Liver (tissue), 9 donors: ENCODE results near the gene ZNF318. TPM values are rescaled to one million over a fixed set of nuclear protein-coding genes. Genes with fewer than 3 reads are reported as not detected.

Experiments used
- DNase-seq: peaks from one replicate; pipeline ENCODE4 v3.0.0-alpha.2; 2017; ENCODE audit warnings: low spot score
- H3K27ac ChIP-seq, 2 donors: one replicate each; pipeline ENCODE4 v1.7.0; 2013; ENCODE audit warnings: inconsistent platforms in 2 of 2, low read length in 2 of 2, control low read depth in 1 of 2, low read depth in 1 of 2, mild to moderate bottlenecking in 1 of 2
- H3K27me3 ChIP-seq, 4 donors: one replicate each; pipeline versions ENCODE4 v1.6.1 to v1.7.0; 2013; ENCODE audit warnings: low read length in 3 of 4, inconsistent platforms in 1 of 4, mild to moderate bottlenecking in 1 of 4, moderate library complexity in 1 of 4; ENCODE audit not compliant: control insufficient read depth in 4 of 4, insufficient read depth in 4 of 4
- H3K36me3 ChIP-seq, 4 donors: one replicate each; pipeline versions ENCODE4 v1.6.1 to v1.7.0; 2013; ENCODE audit warnings: low read length in 3 of 4, mild to moderate bottlenecking in 3 of 4, low read depth in 1 of 4, moderate library complexity in 1 of 4; ENCODE audit not compliant: control insufficient read depth in 4 of 4, insufficient read depth in 3 of 4
- H3K4me1 ChIP-seq, 4 donors: one replicate each; pipeline versions ENCODE4 v1.6.1 to v1.7.0; 2013; ENCODE audit warnings: low read length in 3 of 4, mild to moderate bottlenecking in 3 of 4, moderate library complexity in 1 of 4; ENCODE audit not compliant: control insufficient read depth in 4 of 4, insufficient read depth in 4 of 4
- H3K4me3 ChIP-seq, 3 donors: one replicate each; pipeline versions ENCODE4 v1.6.1 to v1.7.0; 2013; ENCODE audit warnings: low read length in 3 of 3, control low read depth in 1 of 3, low read depth in 1 of 3, mild to moderate bottlenecking in 1 of 3
- H3K9ac ChIP-seq, 2 donors: one replicate each; pipeline ENCODE4 v1.7.0; 2013; ENCODE audit warnings: low read length in 2 of 2, mild to moderate bottlenecking in 2 of 2, moderate library complexity in 2 of 2, control low read depth in 1 of 2, low read depth in 1 of 2
- H3K9me3 ChIP-seq, 4 donors: one replicate each; pipeline versions ENCODE4 v1.6.1 to v1.7.0; 2013; ENCODE audit warnings: low read length in 3 of 4; ENCODE audit not compliant: control insufficient read depth in 4 of 4
- EGR1 ChIP-seq, 2 donors: IDR thresholded peaks; 2 replicates each; pipeline ENCODE4 v1.6.1; 2016 to 2018; ENCODE audit warnings: antibody characterized with exemption in 2 of 2, low read depth in 2 of 2
- FOXA1 ChIP-seq: IDR thresholded peaks from 2 replicates; pipeline ENCODE4 v1.6.1; 2016; ENCODE audit warnings: antibody characterized with exemption
- FOXA2 ChIP-seq: IDR thresholded peaks from 2 replicates; pipeline ENCODE4 v1.6.1; 2016; ENCODE audit warnings: antibody characterized with exemption
- GABPA ChIP-seq, 2 donors: IDR thresholded peaks in 1 of 2; conservative IDR thresholded peaks in 1 of 2; 2 replicates each; pipeline ENCODE4 v1.6.1; 2016; ENCODE audit warnings: antibody characterized with exemption in 2 of 2, mild to moderate bottlenecking in 1 of 2, moderate library complexity in 1 of 2
- HNF4A ChIP-seq, 2 donors: conservative IDR thresholded peaks; 2 replicates each; pipeline ENCODE4 v1.6.1; 2016; ENCODE audit warnings: antibody characterized with exemption in 2 of 2, mild to moderate bottlenecking in 2 of 2
- HNF4G ChIP-seq: IDR thresholded peaks from 2 replicates; pipeline ENCODE4 v1.6.1; 2016; ENCODE audit warnings: antibody characterized with exemption
- JUND ChIP-seq, 2 donors: IDR thresholded peaks; 2 replicates each; pipeline ENCODE4 v1.6.1; 2016; ENCODE audit warnings: antibody characterized with exemption in 2 of 2
- NR2F2 ChIP-seq: IDR thresholded peaks from 2 replicates; pipeline ENCODE4 v1.6.1; 2016; ENCODE audit warnings: antibody characterized with exemption
- RXRA ChIP-seq, 2 donors: IDR thresholded peaks; 2 replicates each; pipeline ENCODE4 v1.6.1; 2017 to 2018; ENCODE audit warnings: antibody characterized with exemption in 2 of 2, mild to moderate bottlenecking in 1 of 2
- SP1 ChIP-seq: IDR thresholded peaks from 2 replicates; pipeline ENCODE4 v1.6.1; 2018; ENCODE audit warnings: antibody characterized with exemption, mild to moderate bottlenecking
- TAF1 ChIP-seq: conservative IDR thresholded peaks from 2 replicates; pipeline ENCODE4 v1.6.1; 2016; ENCODE audit warnings: antibody characterized with exemption, mild to moderate bottlenecking
- YY1 ChIP-seq: IDR thresholded peaks from 2 replicates; pipeline ENCODE4 v1.6.1; 2016; ENCODE audit warnings: antibody characterized with exemption, mild to moderate bottlenecking
- WGBS: extraction: QIAGEN DNeasy Blood & Tissue Kit; methylation state at CpG from one replicate; pipeline ENCODE4 v1.1.7; 2013; 5-methylcytosine and 5-hydroxymethylcytosine counted together
- polyA plus RNA-seq, 2 donors: library from polyadenylated mRNA; stranded (reverse) in 1 of 2; unstranded in 1 of 2; fragments of 200-250 nt in 1 of 2; fragments of >200 nt in 1 of 2; fragmentation: Nextera tagmentation in 1 of 2; extraction: Ambion mirVana in 1 of 2; gene quantifications; one replicate each; pipeline versions ENCODE4 v1.2.1 to v1.2.3, GENCODE V29; 2013 to 2015
- total RNA-seq, 2 donors: library from RNA; depleted of rRNA; stranded (reverse); fragments of >200 nt; gene quantifications; one replicate each; pipeline ENCODE4 v1.2.3, GENCODE V29; 2014
- TF ChIP-seq, protein P1 (sequence below): IDR thresholded peaks from 2 replicates; pipeline ENCODE4 v1.6.1; 2016; ENCODE audit warnings: antibody characterized with exemption
- TF ChIP-seq, protein P2 (sequence below): IDR thresholded peaks from 2 replicates; pipeline ENCODE4 v1.6.1; 2016; ENCODE audit warnings: antibody characterized with exemption
- TF ChIP-seq, protein P3 (sequence below): IDR thresholded peaks from 2 replicates; pipeline ENCODE4 v1.6.1; 2016; ENCODE audit warnings: antibody characterized with exemption
- TF ChIP-seq, protein P4 (sequence below): IDR thresholded peaks from 2 replicates; pipeline ENCODE4 v1.6.1; 2016; ENCODE audit warnings: antibody characterized with exemption, mild to moderate bottlenecking
- donor health status: healthy.
- donor health status: healthy.
- donor health status: healthy.
- donor health status: healthy.
- donor health status: healthy.

The ZNF318 gene
- total and polyA plus RNA-seq, 4 donors: 3.6 to 9.1 (median 4.2) TPM

DNA sequence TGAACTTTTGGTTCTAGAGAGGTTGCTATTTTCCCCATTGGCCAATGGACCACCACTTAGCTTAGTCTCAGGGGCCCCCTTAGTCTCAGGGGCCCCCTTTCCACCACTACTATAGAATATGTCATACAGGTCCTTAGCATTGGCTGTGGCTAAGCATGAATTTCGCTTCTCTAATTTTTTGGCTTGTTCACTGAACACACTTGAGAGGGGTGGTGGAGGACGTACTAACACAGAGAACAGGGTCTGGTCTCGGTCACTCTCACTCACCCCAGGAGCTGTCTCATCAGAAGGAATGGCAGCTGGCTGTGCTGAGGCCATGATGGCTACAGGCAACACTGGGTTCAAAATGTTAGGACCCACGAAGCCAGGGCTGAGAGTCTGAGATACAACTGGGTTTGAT, 30.3 kb downstream of the ZNF318 start (continued):
- TF ChIP-seq, protein P1, sequence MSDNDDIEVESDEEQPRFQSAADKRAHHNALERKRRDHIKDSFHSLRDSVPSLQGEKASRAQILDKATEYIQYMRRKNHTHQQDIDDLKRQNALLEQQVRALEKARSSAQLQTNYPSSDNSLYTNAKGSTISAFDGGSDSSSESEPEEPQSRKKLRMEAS: no peak
- TF ChIP-seq JUND (IDR thresholded peaks at IDR 0.05) (no peak), SP1 (no peak), HNF4G (no peak)

DNA sequence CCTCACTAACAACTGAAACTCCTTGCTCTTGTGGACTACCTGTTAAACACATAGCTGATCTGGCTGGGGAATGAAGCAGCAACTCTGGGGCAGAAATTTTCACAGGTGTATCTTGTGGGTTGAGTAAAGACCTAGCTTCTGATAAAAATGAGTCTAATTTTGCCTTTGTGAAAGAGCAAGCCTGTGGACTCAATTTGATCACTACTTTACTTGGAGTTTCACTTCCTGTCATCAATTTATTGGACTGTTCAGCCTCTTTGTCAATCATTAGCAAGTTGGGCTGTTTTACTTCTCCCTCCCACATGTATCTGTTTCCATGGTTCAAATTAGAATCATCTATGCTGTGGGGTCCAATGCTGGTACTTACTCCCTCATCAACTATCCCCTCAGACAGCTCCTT, 31.2 kb downstream of the ZNF318 start:
- Histone ChIP-seq H3K36me3 (peaks cover 9 to 41% (median 33%) of the 10 kb centered on the region in 4 donors), H3K27me3 (no peaks in the 10 kb centered on the region), H3K4me1 (peaks cover 0 to 2% (median 0%) of the 10 kb centered on the region in 4 donors), H3K9me3 (no peaks in the 10 kb centered on the region), H3K4me3 (no peak overlapping the region), H3K9ac (no peak overlapping the region), H3K27ac (no peak overlapping the region)
- TF ChIP-seq HNF4G (no peak), FOXA1 (no peak), HNF4A (conservative IDR thresholded peaks at IDR 0.05) (no peak)
- TF ChIP-seq, protein P2, sequence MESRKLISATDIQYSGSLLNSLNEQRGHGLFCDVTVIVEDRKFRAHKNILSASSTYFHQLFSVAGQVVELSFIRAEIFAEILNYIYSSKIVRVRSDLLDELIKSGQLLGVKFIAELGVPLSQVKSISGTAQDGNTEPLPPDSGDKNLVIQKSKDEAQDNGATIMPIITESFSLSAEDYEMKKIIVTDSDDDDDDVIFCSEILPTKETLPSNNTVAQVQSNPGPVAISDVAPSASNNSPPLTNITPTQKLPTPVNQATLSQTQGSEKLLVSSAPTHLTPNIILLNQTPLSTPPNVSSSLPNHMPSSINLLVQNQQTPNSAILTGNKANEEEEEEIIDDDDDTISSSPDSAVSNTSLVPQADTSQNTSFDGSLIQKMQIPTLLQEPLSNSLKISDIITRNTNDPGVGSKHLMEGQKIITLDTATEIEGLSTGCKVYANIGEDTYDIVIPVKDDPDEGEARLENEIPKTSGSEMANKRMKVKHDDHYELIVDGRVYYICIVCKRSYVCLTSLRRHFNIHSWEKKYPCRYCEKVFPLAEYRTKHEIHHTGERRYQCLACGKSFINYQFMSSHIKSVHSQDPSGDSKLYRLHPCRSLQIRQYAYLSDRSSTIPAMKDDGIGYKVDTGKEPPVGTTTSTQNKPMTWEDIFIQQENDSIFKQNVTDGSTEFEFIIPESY: no peak
- DNase-seq: no peak

DNA sequence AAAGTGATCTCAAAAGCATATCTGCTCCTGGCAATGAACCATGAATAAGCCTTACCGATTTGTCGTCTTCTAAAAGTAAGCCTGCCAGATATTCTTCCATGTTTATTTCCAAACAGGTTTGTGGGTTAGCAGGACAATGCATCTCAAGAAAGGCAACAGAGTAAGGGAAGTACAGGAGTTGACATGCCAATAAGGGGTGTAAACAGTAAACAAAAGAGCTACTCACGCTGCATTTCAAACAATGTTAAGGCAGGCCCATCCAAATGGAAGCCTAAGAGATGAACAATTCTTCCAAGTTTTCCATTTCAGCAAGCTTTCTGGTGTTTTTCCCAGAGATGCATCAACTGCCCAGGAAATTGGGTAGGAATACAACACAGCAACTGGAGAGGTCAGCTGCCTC, 33.1 kb downstream of the ZNF318 start:
- Histone ChIP-seq H3K27ac (no peak overlapping the region), H3K27me3 (no peaks in the 10 kb centered on the region), H3K4me1 (peaks cover 0 to 2% (median 0%) of the 10 kb centered on the region in 4 donors), H3K4me3 (no peak overlapping the region), H3K36me3 (peaks cover 7 to 32% (median 23%) of the 10 kb centered on the region in 4 donors), H3K9ac (no peak overlapping the region), H3K9me3 (no peaks in the 10 kb centered on the region)
- WGBS: 88% methylated on average over 3 of the region's 3 CpGs
- DNase-seq: no peak
- TF ChIP-seq FOXA2: no peak
- TF ChIP-seq SP1: no peak
- no peak for TF ChIP-seq JUND (IDR thresholded peaks at IDR 0.05)
- TF ChIP-seq, protein P3, sequence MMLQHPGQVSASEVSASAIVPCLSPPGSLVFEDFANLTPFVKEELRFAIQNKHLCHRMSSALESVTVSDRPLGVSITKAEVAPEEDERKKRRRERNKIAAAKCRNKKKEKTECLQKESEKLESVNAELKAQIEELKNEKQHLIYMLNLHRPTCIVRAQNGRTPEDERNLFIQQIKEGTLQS: no peak
- no peak for TF ChIP-seq HNF4G
- no peak for TF ChIP-seq TAF1
- TF ChIP-seq HNF4A (conservative IDR thresholded peaks at IDR 0.05): no peak
- TF ChIP-seq, protein P1: no peak
- TF ChIP-seq NR2F2: no peak
- no peak for TF ChIP-seq RXRA (IDR thresholded peaks at IDR 0.05)
- no peak for TF ChIP-seq YY1
- TF ChIP-seq EGR1 (IDR thresholded peaks at IDR 0.05; ENCODE audit: low read depth in 2 of 2): no peak
- no peak for TF ChIP-seq FOXA1
- no peak for TF ChIP-seq GABPA (IDR thresholded peaks at IDR 0.05 in 1 of 2, conservative IDR thresholded peaks at IDR 0.05 in 1 of 2)
- TF ChIP-seq, protein P4, sequence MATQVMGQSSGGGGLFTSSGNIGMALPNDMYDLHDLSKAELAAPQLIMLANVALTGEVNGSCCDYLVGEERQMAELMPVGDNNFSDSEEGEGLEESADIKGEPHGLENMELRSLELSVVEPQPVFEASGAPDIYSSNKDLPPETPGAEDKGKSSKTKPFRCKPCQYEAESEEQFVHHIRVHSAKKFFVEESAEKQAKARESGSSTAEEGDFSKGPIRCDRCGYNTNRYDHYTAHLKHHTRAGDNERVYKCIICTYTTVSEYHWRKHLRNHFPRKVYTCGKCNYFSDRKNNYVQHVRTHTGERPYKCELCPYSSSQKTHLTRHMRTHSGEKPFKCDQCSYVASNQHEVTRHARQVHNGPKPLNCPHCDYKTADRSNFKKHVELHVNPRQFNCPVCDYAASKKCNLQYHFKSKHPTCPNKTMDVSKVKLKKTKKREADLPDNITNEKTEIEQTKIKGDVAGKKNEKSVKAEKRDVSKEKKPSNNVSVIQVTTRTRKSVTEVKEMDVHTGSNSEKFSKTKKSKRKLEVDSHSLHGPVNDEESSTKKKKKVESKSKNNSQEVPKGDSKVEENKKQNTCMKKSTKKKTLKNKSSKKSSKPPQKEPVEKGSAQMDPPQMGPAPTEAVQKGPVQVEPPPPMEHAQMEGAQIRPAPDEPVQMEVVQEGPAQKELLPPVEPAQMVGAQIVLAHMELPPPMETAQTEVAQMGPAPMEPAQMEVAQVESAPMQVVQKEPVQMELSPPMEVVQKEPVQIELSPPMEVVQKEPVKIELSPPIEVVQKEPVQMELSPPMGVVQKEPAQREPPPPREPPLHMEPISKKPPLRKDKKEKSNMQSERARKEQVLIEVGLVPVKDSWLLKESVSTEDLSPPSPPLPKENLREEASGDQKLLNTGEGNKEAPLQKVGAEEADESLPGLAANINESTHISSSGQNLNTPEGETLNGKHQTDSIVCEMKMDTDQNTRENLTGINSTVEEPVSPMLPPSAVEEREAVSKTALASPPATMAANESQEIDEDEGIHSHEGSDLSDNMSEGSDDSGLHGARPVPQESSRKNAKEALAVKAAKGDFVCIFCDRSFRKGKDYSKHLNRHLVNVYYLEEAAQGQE: no peak
- TF ChIP-seq, protein P2: no peak
